Measurements from ENCODE around the gene TENM3.

Gene TENM3

DNA sequence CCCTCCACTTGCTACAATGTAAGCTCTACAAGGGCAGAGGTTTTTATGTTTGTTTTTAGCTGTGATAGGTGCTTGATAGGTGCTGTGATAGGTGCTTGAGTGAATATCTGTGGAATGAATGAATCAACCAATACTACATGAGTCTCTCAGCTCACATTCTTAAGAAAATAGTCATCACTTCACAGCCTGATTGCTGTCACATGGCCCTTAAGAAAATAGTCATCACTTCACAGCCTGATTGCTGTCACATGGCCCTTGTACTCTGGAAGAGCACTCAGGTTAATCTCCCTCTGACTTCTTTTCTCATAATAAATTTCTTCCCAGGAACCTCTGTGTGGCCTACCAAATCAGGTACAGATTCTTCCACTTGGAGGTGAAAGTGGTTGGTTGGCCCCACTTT lies 335.2 kb downstream of the TENM3 start:
- no peak for DNase-seq

DNA sequence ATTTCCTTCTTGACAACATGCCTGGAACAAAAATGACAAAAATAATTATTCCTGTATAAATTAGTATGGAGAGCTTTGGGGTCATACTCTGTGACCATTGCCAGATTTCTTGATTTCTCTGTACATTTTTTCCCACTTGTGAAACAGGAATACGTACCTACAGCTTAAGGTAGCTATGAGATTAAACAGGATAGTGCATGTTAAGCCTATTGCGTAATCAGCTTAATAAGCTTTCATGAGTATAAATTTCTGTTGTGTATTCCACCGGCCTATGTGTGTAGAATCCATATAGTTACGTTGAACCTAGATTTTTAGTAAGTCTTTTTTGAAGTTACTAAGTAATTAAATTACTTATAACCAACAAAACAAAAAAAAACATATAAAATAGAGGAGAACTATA lies 339.0 kb downstream of the TENM3 start:
- no peak for DNase-seq

GRCh38 chr4:182583703-182584415 lies 340.7 kb downstream of the TENM3 start:
- DNase-seq: no peak

- no peak for DNase-seq
Observed at GRCh38 chr4:182585321-182585720, 342.1 kb downstream of the TENM3 start.

DNA sequence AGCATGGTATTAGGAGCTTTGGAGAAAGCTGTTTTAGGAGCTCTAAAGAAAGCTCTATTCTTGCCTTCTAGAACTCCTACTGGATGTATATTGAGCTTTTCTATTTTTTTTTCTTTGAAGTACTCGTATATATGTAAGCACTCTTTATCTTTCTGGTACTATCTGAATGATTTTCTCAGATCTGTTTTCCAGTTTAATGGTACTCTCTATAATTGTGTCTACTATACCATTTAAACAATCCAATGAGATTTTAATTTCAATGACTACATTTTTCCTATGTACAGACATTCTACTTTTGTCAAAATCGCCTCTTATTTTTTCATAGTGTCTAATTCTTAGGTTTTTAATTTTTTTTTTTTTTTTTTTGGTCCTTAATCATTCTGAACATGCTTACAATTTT lies 345.9 kb downstream of the TENM3 start:
- DNase-seq: no peak

GRCh38 chr4:182593402-182593801 lies 350.2 kb downstream of the TENM3 start:
- DNase-seq: no peak

GRCh38 chr4:182593864-182594263 lies 350.7 kb downstream of the TENM3 start:
- DNase-seq: no peak

DNA sequence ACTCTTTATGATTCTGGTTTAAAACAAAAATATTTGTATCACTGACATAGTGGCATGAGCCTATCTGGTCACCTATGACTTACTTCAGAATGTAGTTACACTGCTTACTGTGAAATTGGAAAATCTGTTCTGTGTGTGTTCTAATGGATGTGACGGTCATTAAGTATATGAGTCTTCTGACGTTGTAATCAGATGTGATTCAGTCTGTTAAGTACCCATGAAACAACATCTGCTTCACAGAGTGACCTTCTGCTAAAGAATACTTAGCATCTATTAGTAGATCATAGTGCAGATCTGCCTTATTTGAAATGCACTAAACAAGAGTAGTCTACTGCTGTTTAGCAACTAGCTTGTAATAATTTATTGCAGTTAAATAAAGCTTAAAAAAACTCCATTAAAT lies 356.9 kb downstream of the TENM3 start:
- DNase-seq: no peak

DNA sequence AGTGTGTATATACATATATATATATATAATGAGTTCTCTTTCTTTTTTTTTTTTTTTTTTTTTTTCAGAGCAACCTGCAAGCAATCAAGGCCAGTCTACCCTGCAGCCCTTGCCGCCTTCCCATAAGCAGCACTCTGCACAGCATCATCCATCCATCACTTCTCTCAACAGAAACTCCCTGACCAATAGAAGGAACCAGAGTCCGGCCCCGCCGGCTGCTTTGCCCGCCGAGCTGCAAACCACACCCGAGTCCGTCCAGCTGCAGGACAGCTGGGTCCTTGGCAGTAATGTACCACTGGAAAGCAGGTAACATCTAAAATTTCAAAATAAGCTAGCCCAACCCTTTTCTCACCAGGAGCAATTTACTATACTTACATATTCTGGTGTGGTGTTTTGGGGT lies 357.7 kb downstream of the TENM3 start:
- no peak for DNase-seq

DNA sequence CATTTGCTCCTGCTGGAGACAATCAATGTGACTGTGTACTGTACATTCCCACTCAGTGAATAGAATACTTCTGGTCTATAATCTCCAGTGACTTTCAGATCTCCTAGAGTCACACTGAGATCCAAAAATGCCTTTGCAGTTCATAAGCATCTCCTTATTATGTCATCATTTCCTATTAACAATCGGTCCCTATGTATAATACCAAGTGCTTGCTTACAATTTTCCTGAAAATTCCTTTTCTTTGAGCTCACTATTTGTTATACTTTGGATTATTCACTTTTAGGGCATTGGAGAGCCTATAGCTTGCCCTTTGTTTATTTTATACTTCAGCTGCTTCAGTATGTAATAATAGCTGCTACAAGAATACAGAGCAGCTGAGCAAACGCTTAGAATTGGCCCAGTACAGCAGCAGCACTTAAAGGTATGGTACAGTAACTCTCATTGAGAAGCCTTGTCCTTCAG lies 361.0 kb downstream of the TENM3 start:
- DNase-seq: no peak

DNA sequence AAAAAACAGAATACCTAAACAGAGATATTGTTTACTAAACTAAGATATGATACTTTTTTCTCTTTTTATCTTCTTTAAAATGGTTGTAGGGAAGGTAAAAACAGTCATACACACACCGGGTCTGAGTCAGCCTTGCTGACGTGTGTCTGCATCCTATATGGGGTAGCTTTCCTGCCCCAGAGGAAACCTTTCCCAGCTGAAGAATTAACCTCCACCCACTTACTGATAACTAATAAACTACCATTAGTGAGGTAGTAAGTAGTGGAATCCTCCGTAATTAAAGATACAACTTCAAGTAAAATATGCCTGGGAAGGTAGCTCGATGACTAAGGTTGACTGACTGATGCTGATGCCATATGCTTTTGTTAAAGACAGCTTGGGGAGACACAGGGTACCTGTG lies 361.8 kb downstream of the TENM3 start:
- no peak for DNase-seq

GRCh38 chr4:182608525-182608924 lies 365.3 kb downstream of the TENM3 start:
- no peak for DNase-seq

DNA sequence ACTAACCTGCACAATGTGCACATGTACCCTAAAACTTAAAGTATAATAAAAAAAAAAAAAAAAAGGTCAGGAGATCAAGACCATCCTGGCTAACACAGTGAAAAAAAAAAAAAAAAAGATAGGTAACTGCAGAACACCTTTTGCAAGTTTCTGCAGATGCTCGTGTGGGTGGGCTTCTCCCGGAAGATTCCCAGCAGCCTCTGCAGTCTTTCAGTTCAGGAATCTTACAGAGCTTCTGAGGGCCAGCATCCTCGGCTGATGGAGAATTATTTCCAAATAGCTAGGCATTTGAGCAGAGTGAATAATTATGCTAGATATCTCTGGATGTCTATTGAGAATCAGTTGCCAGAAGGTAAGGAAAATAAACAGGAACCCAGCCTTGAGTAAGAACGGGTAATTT lies 373.3 kb downstream of the TENM3 start:
- DNase-seq: no peak

GRCh38 chr4:182619660-182620059 lies 376.5 kb downstream of the TENM3 start:
- no peak for DNase-seq

DNA sequence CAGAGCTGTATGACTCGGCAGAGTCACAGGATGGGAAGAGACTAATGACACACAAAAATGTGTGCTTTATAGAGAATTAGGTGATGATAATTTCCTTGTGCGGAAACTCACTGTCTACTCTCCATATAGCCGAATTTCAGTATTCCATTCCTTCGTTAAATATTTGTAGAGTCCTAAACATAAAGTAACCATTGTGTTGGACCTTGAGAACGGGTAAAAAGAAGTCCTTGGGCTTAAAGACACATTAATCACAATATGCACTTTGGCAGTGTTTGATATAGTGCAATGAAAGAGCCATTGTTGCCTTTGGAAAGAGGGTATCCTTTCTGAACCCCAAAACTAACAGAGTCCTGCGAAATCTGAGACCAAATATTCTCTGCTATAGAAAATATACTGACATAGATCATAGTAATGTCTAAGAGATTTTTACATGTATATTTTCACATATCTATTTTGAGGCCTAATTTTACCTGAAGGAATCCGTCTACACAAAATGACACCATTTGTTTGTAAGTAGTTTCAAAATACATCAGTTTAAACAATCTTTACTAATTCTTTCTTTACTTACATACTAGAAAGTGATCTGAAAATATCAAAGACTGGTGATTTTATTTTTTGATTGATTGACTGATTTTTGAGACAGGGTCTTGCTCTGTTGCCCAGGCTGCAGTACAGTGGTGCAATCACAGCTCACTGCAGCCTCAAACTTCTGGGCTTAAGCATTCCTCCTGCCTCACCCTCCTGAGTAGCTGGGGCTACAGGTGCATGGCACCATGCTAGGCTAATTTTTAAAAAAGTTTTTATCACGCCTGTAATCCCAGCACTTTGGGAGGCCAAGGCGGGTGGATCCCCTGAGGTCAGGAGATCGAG lies 377.1 kb downstream of the TENM3 start:
- no peak for DNase-seq

DNA sequence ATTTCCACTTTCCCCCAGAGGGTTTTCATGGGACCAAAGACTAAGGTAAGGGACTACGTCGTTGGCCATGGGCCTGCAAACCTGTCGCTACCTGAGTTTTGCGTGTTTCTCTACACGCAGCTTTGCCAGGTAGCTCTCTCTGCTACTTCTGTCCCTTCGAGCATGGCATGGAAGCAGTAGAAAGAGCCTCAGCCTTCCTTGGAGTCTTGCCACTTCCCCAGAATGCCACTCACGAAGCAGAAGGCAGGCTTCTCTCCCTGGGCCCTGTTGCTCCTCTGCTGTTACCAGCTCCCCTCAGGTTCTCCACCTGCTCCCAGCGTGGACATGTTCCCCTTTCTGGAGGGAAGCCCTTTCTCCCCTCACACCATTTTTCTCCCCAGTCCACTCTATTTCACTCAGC lies 381.1 kb downstream of the TENM3 start:
- no peak for DNase-seq

DNA sequence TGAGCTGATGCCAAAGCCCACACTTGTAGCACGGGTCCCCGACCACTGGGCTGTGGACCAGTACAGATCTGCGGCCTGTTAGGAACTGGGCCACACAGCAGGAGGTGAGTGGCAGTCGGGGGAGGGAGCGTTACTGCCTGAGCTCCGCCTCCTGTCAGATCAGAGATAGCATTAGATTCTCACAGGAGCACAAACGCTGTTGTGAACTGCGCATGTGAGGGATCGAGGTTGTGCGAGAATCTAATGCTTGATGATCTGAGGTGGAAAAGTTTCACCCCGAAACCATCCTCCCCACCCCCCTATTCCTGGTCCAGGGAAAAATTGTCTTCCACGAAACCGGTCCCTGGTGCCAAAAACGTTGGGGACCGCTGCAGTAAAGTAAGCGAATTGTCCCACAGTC lies 382.0 kb downstream of the TENM3 start:
- DNase-seq: no peak

- DNase-seq: no peak
Observed at GRCh38 chr4:182627996-182628395, 384.8 kb downstream of the TENM3 start.

- DNase-seq: no peak
Observed at GRCh38 chr4:182628544-182628943, 385.3 kb downstream of the TENM3 start.

GRCh38 chr4:182629096-182629495 lies 385.9 kb downstream of the TENM3 start:
- DNase-seq: no peak

DNA sequence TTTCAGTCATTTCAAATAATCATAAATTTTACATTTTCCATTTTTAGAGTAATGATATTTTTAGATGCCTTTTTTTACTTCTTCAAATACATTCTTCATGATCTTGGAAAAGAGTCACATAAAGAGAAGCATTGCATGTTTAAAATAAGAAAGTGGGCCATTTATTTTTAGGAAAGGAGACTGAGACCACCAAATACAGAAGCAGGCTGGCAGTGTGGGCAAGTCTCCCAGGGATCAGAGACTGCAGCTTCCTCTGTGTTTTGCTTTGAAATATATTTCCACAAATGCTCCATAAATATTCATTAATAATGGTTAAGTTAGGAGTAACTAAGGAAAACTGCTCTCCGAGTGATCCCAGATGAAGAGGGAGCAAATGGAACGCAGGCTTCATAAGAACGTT lies 397.3 kb downstream of the TENM3 start:
- DNase-seq: no peak

DNA sequence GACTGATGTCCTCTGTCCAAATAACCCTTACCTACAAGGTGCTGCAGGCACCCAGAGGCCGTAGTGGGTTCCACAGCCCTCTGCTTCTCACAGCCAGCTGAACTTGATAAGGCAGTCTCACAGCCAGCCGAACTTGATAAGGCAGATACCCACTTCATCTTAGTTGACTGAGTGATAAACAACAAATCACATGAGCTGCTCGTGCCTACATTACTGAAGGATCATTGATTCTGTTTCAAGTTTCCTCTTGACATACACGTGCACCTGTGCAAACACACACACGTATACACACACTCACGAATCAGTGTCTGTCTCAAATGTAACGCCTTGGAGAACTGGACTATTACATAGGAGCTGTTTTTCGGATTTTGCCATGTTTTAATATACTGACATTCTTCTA lies 397.7 kb downstream of the TENM3 start:
- DNase-seq: no peak

- DNase-seq: no peak
Observed at GRCh38 chr4:182642831-182643230, 399.6 kb downstream of the TENM3 start.

All from activated CD4-positive, alpha-beta T cell treated with anti-CD3 and anti-CD28 coated beads, Interleukin-2, amount 50 U/mL, for 48 hours (primary cell).